Iris pigment epithelial cell (primary cell): Measurements from ENCODE around the gene COTL1.
A peak's percentile ranks its signal among the peaks of the same experiment; 100 is the strongest.
"Not testable (repeated sequence)": the region's sequence is repeated elsewhere in the genome, so short reads cannot be mapped to it uniquely, and the experiment has no call there.

Source experiments
- DNase-seq: peaks from one replicate; pipeline ENCODE4 v3.0.0-alpha.2; 2011; ENCODE audit warnings: low read depth

Gene COTL1

GRCh38 chr16:84569382-84569987 is 48.4 kb downstream of the COTL1 start:
- peak; percentile 45 for DNase-seq

GRCh38 chr16:84568066-84568465 is 49.8 kb downstream of the COTL1 start:
- no peak for DNase-seq

DNA sequence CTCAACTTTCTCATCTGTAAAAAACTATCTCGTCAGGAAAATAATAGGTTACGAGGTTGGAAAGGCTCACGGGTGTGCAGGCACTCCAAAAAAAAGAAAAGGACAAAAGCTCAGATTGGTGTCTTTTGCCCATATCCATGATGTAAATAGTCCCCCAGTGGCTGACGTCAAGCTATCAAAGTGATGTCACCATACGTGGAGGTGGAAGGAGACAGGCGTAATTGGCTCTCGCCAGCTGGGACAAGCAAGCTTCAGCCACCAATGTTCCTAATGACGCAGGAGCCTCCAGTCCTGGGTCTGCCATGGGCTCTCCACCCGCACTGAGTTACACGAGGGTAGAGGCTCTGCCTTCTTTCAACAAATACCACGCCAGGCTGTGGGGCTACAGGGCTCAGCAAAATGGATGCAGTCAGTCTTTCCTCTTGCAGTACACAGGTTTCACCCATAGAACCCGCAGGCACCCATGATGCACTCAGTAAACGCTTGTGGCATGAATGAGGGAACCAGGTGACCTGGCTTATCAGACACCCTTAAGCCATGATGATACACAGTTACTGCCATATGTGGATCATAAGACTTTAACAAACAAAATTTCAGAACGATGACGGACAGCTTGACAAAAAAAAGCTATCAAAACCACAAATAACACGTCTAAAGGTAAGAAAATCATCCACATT is 50.5 kb downstream of the COTL1 start:
- DNase-seq = peak; percentile 30

DNA sequence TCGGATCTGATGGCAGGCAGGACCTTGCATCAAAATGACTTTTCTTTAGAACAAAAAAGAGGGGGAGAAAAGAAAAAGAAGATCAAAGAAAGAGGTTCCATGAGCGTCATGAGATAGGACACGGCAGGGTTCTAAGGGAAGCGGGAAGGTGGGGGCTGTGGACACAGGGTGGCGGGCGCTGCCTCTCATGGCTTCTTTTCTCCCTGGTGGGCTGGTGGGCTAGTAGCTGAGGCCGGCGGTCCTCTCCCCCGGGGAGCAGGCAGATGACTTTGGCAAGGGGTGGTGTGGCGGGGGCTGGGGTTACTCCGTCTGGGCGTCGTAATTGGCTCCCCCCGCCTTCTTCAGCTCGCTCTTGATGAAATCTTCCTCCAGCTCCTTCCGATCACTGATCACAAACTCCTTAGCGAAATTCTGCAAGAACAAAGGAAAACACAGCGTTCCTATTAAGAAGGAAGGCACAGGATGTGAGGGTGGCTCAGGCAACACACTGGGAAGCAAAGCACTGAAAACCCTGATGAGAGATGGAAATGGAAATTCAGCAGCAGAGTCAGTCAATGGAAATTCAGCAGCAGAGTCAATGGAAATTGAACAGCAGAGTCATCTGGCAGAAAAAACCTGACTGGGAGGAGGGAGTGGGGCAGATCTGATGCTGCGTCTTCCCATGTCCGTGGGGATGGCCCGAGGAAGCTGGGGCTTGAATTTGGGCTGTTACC is 51.2 kb downstream of the COTL1 start:
- no peak for DNase-seq

GRCh38 chr16:84565669-84566495 is 52.0 kb downstream of the COTL1 start:
- DNase-seq = no peak

DNA sequence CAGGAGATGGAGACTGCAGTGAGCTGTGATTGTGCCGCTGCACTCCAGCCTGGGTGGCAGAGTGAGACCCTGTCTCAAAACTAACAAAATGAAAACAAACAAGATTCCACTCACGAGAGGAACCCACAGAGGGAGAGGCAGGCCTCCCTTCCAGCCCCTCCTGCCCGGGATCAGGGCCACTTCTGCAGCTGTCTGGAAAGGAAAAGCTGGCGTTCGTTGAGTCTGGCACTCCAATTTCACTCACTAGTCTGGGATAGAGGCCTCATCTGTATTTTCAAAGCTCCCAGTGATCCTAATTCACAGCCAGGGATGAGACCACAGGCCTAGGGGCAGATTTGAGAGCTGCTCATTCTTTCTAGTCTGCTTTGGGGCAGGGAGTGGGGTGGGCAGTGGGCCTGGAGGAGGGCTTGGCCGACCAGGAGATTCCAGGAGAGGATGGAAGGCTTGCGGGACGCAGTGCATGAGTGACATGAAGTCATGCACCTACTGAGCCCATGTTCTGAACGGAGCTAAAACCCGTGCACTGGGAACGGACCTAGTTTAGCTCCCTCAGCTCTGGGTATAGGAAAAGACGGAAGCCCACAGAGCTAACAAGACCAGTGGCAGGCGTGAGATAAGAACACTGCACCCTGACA is 54.0 kb downstream of the COTL1 start:
- DNase-seq = no peak

DNA sequence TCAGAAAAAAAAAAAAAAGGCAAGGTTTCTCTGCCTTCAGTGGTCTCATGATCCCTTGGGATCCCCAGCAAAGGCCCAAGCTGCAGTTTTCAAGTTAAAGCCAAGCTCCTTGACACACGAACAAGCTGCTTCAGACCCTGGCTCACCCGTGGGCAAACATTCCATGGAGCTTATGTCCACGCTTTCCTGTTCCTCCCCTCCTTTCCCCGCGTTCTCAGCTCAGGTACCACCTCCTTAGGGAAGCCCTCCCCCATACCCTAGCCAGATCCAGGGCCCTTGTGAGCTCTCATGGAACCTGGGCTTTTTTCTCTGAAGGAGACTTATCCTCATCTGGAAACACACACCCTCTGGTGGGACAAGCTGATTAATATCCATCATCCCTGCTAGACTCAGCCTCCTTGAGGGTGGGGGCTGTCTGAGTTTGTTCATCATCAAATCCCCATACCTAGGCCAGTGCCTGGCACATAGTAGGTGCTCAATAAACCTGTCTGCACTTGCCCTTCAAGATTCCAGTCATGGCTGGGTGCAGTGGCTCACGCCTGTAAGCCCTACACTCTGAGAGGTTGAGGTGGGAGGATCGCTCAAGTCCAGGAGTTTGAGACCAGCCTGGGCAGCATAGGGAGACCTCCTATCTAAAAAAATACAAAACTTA is 54.7 kb downstream of the COTL1 start:
- DNase-seq = no peak

GRCh38 chr16:84562174-84562815 is 55.6 kb downstream of the COTL1 start:
- DNase-seq = no peak

- no peak for DNase-seq
Measured at GRCh38 chr16:84561291-84561690, 56.6 kb downstream of the COTL1 start.

DNA sequence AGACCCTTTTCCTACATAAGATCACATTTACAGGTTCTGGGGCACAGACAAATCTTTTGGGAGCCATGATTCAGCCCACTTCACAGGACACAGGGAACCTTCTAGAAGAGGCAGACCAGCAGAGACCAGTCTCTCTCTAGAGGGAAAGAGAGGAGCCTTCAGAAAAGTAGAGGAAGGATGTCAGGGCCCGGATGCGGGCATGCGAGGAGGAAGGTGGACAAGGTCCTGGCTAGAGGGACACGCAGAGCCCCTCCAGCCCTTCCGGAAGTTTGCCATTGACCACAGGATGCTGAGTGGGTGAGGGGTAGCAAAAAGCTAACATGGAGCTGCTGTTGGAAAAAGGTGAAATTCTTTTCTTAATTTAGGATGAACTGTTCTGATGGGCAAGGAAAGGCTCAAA is 57.6 kb downstream of the COTL1 start:
- no peak for DNase-seq

DNA sequence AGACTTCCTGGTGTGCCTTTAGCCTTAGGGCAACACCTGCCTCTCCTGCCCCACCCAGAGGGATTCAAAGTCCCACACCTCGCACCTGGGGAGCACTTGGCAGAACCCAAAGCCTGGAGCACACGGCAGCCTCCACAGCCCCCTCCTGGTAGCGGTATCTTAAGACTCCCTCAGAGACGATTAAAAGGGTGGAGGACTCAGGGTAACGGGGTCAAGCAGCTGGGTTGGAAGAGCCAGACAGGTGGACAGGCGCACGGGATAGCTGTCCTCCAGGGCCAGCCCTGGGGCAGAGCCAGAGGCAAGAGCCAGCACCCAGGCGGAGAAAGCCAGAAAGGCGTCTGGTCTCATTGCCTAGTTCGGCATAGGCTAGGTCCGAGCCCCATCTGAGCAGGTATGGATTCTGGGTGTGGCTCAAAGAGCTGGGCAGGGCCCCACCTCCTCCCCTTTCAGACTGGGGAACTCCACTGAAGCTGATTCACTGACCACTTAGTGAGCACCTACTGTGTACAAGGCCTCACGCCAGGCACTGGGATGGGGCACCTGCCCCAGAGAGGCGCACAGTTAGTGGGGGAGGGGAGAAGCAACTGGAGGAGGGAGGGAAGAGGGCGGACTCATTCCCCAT is 58.5 kb downstream of the COTL1 start:
- DNase-seq = no peak

DNA sequence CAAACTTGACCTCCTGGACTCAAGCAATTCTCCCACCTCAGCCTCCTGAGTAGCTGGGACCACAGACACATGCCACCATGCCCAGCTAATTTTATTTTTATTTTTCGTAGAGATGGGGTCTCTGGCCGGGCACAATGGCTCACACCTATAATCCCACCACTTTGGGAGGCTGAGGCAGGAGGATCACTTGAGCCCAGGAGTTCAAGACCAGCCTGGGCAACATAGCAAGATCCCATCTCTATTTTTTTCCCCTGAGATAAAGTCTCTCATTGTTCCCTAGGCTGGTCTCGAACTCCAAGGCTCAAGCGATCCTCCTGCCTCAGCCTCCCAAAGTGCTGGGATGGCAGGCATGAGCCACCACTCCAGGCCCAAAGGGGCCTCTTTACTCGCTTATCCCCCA is 59.0 kb downstream of the COTL1 start:
- DNase-seq = not testable (repeated sequence)

GRCh38 chr16:84557504-84557903 is 60.4 kb downstream of the COTL1 start:
- DNase-seq = no peak

DNA sequence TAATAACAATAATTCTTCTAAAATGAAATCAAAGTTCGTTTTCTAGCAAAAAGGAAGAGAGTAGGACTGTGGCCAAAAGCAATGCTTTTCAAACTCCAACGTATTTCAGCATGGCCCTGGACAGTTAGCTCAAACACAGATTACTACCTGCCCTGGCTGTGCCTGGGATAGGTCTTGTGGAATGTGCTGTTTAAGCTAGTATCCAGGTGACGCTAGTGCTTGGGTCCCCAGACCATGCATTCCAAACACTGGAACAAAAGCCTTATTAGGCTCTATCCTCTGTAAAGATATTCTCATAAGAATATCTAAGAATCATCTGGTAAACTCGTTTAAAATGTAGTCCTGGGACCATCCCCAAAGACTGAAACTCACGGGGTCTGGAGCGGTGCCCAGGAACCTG is 60.8 kb downstream of the COTL1 start:
- no peak for DNase-seq

DNA sequence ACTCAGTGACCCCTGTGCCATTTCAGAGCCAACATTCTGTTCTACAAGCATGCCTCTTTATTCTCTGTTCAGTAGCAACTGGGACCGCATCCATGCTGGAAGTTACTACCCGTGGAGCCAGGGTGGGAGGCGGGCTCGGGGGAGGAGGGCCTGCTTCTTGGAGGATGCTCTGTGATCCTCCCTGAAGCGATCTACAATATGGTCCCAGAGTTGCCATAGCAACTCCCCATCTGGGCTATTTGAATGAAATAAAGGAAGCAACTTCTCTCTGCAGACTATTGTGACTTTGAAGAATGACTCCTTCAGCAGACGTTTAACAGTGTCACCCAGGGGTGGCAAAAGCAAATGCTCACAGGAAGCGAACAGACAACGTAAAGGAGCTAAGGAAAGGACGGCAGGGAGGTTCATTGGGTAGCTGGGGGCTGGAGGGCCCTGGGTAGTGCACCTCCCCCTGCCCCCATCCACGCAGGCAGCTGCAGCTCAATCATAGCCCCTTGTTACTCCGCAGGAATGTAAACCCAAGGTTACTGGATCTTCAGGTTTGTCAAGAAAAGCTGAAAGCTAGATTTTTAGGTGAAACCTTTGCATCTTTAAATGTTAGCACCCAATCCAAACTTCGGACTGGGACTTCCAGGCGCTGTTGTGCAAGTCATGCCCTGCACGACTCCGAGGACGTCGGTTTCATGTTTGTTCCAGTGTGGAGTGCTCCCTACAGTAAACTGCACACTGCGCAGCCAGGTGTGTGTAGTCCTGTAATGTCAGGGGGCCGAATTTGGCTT is 62.3 kb downstream of the COTL1 start:
- DNase-seq = no peak

DNA sequence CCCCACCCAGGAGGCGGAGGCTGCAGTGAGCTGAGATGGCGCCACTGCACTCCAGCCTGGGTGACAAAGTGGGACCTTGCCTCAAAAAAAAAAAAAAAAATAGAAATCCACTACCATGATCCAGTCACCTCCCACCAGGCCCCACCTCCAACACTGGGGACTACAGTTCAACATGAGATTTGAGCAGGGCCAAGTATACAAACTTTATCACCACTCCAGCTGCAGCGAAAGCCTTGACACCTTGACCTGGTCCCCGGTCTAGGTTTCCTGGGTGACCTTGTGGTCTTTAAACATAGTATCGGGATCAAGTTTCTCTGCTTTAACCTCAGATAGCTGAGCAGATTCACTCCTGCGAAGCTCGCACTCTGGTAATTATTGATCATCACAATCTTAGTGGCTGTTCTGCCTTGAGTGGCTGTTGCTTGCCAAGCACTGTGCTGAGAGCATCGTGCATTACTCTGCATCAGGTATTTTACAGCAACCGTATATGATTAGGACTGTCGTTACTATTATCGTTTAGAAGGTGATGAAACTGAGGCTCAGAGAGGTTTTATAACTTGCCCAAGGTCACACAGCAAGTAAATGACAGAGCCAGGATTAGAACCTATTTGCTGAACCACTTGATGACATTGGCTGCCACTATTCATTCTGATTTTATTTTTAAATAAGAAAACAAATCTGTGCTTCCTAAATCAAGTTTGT is 63.1 kb downstream of the COTL1 start:
- no peak for DNase-seq

- DNase-seq = no peak
Measured at GRCh38 chr16:84553873-84554399, 63.9 kb downstream of the COTL1 start.

DNA sequence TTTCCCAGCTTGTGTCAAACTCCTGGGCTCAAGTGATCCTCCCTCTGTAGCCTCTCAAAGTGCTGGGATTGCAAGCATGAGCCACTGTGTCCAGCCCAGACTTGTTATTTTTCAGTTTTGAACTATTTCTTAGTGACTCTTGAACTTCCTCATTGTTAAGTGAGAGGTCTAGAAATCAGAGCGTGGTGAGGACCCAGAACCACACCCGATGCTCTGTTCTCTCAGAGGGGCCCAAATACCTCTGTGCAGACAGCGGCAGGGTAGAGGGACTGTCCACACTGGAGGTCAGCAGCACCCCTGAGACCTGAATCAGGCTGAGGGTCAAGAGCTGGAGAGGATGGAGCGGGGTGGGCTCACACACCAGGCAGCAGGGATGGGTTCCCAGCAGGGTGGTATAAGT is 65.7 kb downstream of the COTL1 start:
- no peak for DNase-seq

GRCh38 chr16:84550096-84550495 is 67.8 kb downstream of the COTL1 start:
- DNase-seq = no peak
